Heart left ventricle (tissue), 16 donors: ENCODE data around the gene FOXC1. TPM values are rescaled to one million over a fixed set of nuclear protein-coding genes. Genes with fewer than 3 reads are reported as not detected.

Experiments used
- ATAC-seq, 4 donors: fragments of 200-7000 bp; cut with Tn5 transposase; one replicate each; pipeline ENCODE4 v1.9.1; 2020 to 2022; ENCODE audit warnings: moderate library complexity in 4 of 4, mild to moderate bottlenecking in 3 of 4, moderate number of reproducible peaks in 1 of 4
- DNase-seq, 5 donors: peaks; one replicate each; pipeline ENCODE4 v3.0.0-alpha.2; 2020
- H3K27ac ChIP-seq, 12 donors: fragments of 200-600 bp; sonication (generic) in 4 of 12; one replicate each; pipeline versions ENCODE4 v1.5.0 to v1.8.0; 2016 to 2022; ENCODE audit warnings: mild to moderate bottlenecking in 2 of 12
- H3K27me3 ChIP-seq, 9 donors: fragments of 200-600 bp; sonication (generic) in 2 of 9; one replicate each; pipeline versions ENCODE4 v1.5.1 to v1.8.0; 2016 to 2022; ENCODE audit warnings: mild to moderate bottlenecking in 3 of 9
- H3K36me3 ChIP-seq, 9 donors: fragments of 200-600 bp; sonication (generic) in 2 of 9; one replicate each; pipeline versions ENCODE4 v1.5.0 to v1.8.0; 2018 to 2022; ENCODE audit warnings: mild to moderate bottlenecking in 2 of 9
- H3K4me1 ChIP-seq, 12 donors: fragments of 200-600 bp; sonication (generic) in 4 of 12; one replicate each; pipeline versions ENCODE4 v1.5.0 to v1.8.0; 2016 to 2022; ENCODE audit warnings: mild to moderate bottlenecking in 3 of 12
- H3K4me3 ChIP-seq, 12 donors: fragments of 200-600 bp; sonication (generic) in 4 of 12; one replicate each; pipeline versions ENCODE4 v1.5.0 to v1.8.0; 2017 to 2022; ENCODE audit warnings: mild to moderate bottlenecking in 9 of 12, moderate library complexity in 4 of 12
- H3K9me3 ChIP-seq, 12 donors: fragments of 200-600 bp; sonication (generic) in 4 of 12; one replicate each; pipeline versions ENCODE4 v1.5.0 to v1.8.0; 2016 to 2022; ENCODE audit warnings: mild to moderate bottlenecking in 1 of 12
- CTCF ChIP-seq, 12 donors: fragments of 200-600 bp; sonication (generic) in 4 of 12; IDR thresholded peaks; one replicate each; pipeline versions ENCODE4 v1.5.0 to v1.8.0; 2018 to 2022; ENCODE audit warnings: antibody characterized with exemption in 12 of 12, mild to moderate bottlenecking in 5 of 12
- POLR2A ChIP-seq, 2 donors: fragments of 450-650 bp; IDR thresholded peaks; one replicate each; pipeline ENCODE4 v1.6.1; 2017; ENCODE audit warnings: antibody characterized with exemption in 2 of 2, mild to moderate bottlenecking in 2 of 2, moderate library complexity in 2 of 2
- WGBS, 4 donors: extraction: QIAGEN DNeasy Blood & Tissue Kit in 2 of 4; methylation state at CpG; one replicate each; pipeline versions ENCODE4 v1.1.5 to v1.1.7; 2013 to 2018; 5-methylcytosine and 5-hydroxymethylcytosine counted together
- intact Hi-C, 10 donors: fragments of 100-400 bp; cut with DNase I; formaldehyde crosslinking; loops; one replicate each; pipeline versions ENCODE4 v1.11.1 to v1.14.2; 2022
- polyA plus RNA-seq, 2 donors: library from polyadenylated mRNA; stranded (reverse); fragments of 200-250 nt; gene quantifications; one replicate each; pipeline ENCODE4 v1.2.3, GENCODE V29; 2013
- total RNA-seq, 9 donors: library from RNA; depleted of rRNA in 2 of 9; stranded (reverse); fragments of >200 nt in 2 of 9; fragmentation: NEBNext Ultra II Directional in 3 of 9; extraction: Animal tissue kit (Norgen Biotek cat#: 25700) in 3 of 9; gene quantifications; one replicate each; pipeline versions ENCODE4 v1.1.0 to v1.2.4, GENCODE V29; 2016 to 2023
- donor health status: ischemic (EF 13 %, LVEDD 7.1; RV severe dilation, severe dysfunction).
- donor health status: healthy with polysubstance abuse.
- donor health status: DM: no; HTN: yes; CAD: no.
- donor health status: DM: no; HTN: no; CAD: no.
- donor health status: ischemic (EF 25% LVEDD 6.9; RV normal size, moderate dysfunction).
- donor health status: ischemic (EF 25% LVEDD 5.7; RV mildly dilated, moderate dysfunction).
- donor health status: healthy.
- donor health status: DM: yes; HTN: yes; CAD: no.
- donor health status: ischemic (EF 35%, LVEDD 5.7; RV mildly dilated, moderate dysfunction).
- donor health status: nonischemic (EF 11% LVEDD 7.7; RV severe dilation, severe dysfunction).
- donor health status: DM: yes; HTN: yes; CAD: no.
- donor health status: PGD.
- donor health status: ischemic (EF 29% LVEDD 5.4; RV normal size, mild dysfunction).
- donor health status: nonischemic (EF 23%, LVEDD 6.1; RV moderate dilation, normal function).

Gene FOXC1
- total and polyA plus RNA-seq, 11 donors: 1.8 to 6.3 (median 3.3) TPM

- DNase-seq (peak in 1 of 5 donors; percentile 0), ATAC-seq (no peak)
- Histone ChIP-seq H3K27ac (no peak overlapping the region), H3K9me3 (no peaks in the 10 kb centered on the region), H3K27me3 (peaks cover 8 to 36% (median 17%) of the 10 kb centered on the region in 9 donors), H3K36me3 (no peaks in the 10 kb centered on the region), H3K4me3 (no peak overlapping the region), H3K4me1 (peaks cover 0 to 11% (median 6%) of the 10 kb centered on the region in 12 donors)
- TF ChIP-seq POLR2A (IDR thresholded peaks at IDR 0.05) (no peak), CTCF (IDR thresholded peaks at IDR 0.05) (no peak)
- intact Hi-C loops: loop anchor here in 2 of 10 donors (10.0 kb wide), 3 partner anchors 853 to 1163 kb away; partner anchors contain the start of gene MYLK4 (in 1 of the 2)
- 88 to 93% (median 90%) methylated on average over 6 of the region's 6 CpGs for WGBS, 4 donors
These were observed 17.8 kb upstream of the FOXC1 start for GRCh38 chr6:1591926-1592325.

GRCh38 chr6:1592852-1593251 is 16.9 kb upstream of the FOXC1 start:
- no peak for ATAC-seq
- intact Hi-C loops: loop anchor here in 2 of 10 donors (10.0 kb wide), 3 partner anchors 852 to 1162 kb away; partner anchors contain the start of gene MYLK4 (in 1 of the 2)
- H3K27ac ChIP-seq: no peak overlapping the region
- 89 to 92% (median 90%) methylated on average over 8 of the region's 8 CpGs for WGBS, 4 donors
- no peaks in the 10 kb centered on the region for H3K9me3 ChIP-seq
- H3K27me3 ChIP-seq: peaks cover 8 to 39% (median 17%) of the 10 kb centered on the region in 9 donors
- H3K4me1 ChIP-seq: peaks cover 0 to 11% (median 6%) of the 10 kb centered on the region in 12 donors
- no peak for TF ChIP-seq CTCF (IDR thresholded peaks at IDR 0.05)
- TF ChIP-seq POLR2A (IDR thresholded peaks at IDR 0.05): no peak
- no peaks in the 10 kb centered on the region for H3K36me3 ChIP-seq
- H3K4me3 ChIP-seq: no peak overlapping the region
- no peak for DNase-seq

- Histone ChIP-seq H3K27ac (no peak overlapping the region), H3K4me3 (no peak overlapping the region), H3K36me3 (no peaks in the 10 kb centered on the region), H3K27me3 (peaks cover 8 to 39% (median 17%) of the 10 kb centered on the region in 9 donors), H3K4me1 (peaks cover 0 to 11% (median 6%) of the 10 kb centered on the region in 12 donors), H3K9me3 (no peaks in the 10 kb centered on the region)
- intact Hi-C loops: loop anchor here in 2 of 10 donors (10.0 kb wide), 3 partner anchors 851 to 1161 kb away; partner anchors contain the start of gene MYLK4 (in 1 of the 2)
- 60 to 69% (median 62%) methylated on average over 18 to 20 of the region's 20 CpGs for WGBS, 4 donors
- no peak for ATAC-seq
- TF ChIP-seq CTCF (IDR thresholded peaks at IDR 0.05) (no peak), POLR2A (IDR thresholded peaks at IDR 0.05) (no peak)
- DNase-seq: no peak
These were observed 16.3 kb upstream of the FOXC1 start for GRCh38 chr6:1593286-1593957.

- intact Hi-C loops: loop anchor here in 2 of 10 donors (10.0 kb wide), 3 partner anchors 851 to 1161 kb away; partner anchors contain the start of gene MYLK4 (in 1 of the 2)
- no peaks in the 10 kb centered on the region for H3K36me3 ChIP-seq
- DNase-seq (no peak), ATAC-seq (no peak)
- TF ChIP-seq POLR2A (IDR thresholded peaks at IDR 0.05) (no peak), CTCF (IDR thresholded peaks at IDR 0.05) (no peak)
- peaks cover 0 to 11% (median 6%) of the 10 kb centered on the region in 12 donors for H3K4me1 ChIP-seq
- 69 to 77% (median 73%) methylated on average over 22 of the region's 22 CpGs for WGBS, 4 donors
- H3K27me3 ChIP-seq: peaks cover 8 to 39% (median 17%) of the 10 kb centered on the region in 9 donors
- no peak overlapping the region for H3K27ac ChIP-seq
- H3K9me3 ChIP-seq: no peaks in the 10 kb centered on the region
- no peak overlapping the region for H3K4me3 ChIP-seq
These were observed 15.8 kb upstream of the FOXC1 start for GRCh38 chr6:1593958-1594314.
